Lower lobe of right lung (tissue), 2 donors: ENCODE measurements around the gene U2SURP. TPM values are rescaled to one million over a fixed set of nuclear protein-coding genes. Genes with fewer than 3 reads are reported as not detected.

ENCODE experiments used
- ATAC-seq, 2 donors: fragments of 200-7000 bp; cut with Tn5 transposase; one replicate each; pipeline ENCODE4 v1.9.1; 2020 to 2022; ENCODE audit warnings: mild to moderate bottlenecking in 2 of 2, moderate library complexity in 2 of 2
- DNase-seq: peaks from one replicate; pipeline ENCODE4 v3.0.0-alpha.2; 2020
- H3K27ac ChIP-seq: fragments of 200-600 bp; one replicate; pipeline ENCODE4 v1.8.0; 2022
- H3K27me3 ChIP-seq: fragments of 200-600 bp; one replicate; pipeline ENCODE4 v1.8.0; 2022; ENCODE audit warnings: low read depth
- H3K36me3 ChIP-seq: fragments of 200-600 bp; one replicate; pipeline ENCODE4 v1.8.0; 2022; ENCODE audit warnings: mild to moderate bottlenecking
- H3K4me1 ChIP-seq: fragments of 200-600 bp; one replicate; pipeline ENCODE4 v1.8.0; 2022
- H3K4me3 ChIP-seq: fragments of 200-600 bp; one replicate; pipeline ENCODE4 v1.8.0; 2022; ENCODE audit warnings: mild to moderate bottlenecking
- H3K9me3 ChIP-seq: fragments of 200-600 bp; one replicate; pipeline ENCODE4 v1.8.0; 2022
- intact Hi-C: fragments of 100-400 bp; cut with DNase I; formaldehyde crosslinking; loops from one replicate; pipeline ENCODE4 v1.11.0; 2022
- total RNA-seq: library from RNA; stranded (reverse); fragmentation: NEBNext Ultra II Directional; extraction: Animal tissue kit (Norgen Biotek cat#: 25700); gene quantifications from one replicate; pipeline ENCODE4 v1.2.1, GENCODE V29; 2021
- TF ChIP-seq, protein P1 (sequence below): fragments of 200-600 bp; IDR thresholded peaks from one replicate; pipeline ENCODE4 v1.8.0; 2022; ENCODE audit warnings: antibody characterized with exemption, mild to moderate bottlenecking
- donor health status: DM: no; HTN: yes; CAD: no; lungs with severe emphysema.

The U2SURP gene
- total RNA-seq, 1 donor from 2014 or later: 74.0 TPM

DNA sequence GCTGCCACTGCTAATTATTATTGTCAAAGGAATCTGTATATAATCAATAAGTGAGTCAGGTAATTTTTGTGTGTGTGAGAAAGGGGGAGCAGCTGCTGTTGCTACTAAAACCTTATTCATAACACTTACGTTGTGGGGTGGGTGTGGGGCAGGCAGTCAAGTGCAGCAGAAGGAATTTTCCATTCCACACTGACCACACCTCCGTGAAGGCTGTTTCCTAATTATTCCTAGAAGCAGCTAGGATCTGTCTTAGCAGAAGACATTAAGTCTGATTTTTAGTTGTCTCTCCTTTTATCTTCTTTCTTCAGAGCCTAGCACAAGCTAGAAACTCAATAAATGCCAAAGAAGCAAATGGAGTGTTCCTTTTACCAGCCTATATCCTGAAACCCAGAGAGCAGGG is 4.0 kb upstream of the U2SURP start:
- intact Hi-C loops: no loop called here
- H3K27ac ChIP-seq: no peak overlapping the region
- ATAC-seq (no peak), DNase-seq (peak; percentile 17)
- no peaks in the 10 kb centered on the region for H3K36me3 ChIP-seq
- no peak overlapping the region for H3K4me3 ChIP-seq
- peaks cover 11% of the 10 kb centered on the region for H3K4me1 ChIP-seq
- TF ChIP-seq, protein P1, sequence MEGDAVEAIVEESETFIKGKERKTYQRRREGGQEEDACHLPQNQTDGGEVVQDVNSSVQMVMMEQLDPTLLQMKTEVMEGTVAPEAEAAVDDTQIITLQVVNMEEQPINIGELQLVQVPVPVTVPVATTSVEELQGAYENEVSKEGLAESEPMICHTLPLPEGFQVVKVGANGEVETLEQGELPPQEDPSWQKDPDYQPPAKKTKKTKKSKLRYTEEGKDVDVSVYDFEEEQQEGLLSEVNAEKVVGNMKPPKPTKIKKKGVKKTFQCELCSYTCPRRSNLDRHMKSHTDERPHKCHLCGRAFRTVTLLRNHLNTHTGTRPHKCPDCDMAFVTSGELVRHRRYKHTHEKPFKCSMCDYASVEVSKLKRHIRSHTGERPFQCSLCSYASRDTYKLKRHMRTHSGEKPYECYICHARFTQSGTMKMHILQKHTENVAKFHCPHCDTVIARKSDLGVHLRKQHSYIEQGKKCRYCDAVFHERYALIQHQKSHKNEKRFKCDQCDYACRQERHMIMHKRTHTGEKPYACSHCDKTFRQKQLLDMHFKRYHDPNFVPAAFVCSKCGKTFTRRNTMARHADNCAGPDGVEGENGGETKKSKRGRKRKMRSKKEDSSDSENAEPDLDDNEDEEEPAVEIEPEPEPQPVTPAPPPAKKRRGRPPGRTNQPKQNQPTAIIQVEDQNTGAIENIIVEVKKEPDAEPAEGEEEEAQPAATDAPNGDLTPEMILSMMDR: no peak
- H3K9me3 ChIP-seq: no peaks in the 10 kb centered on the region
- H3K27me3 ChIP-seq: no peaks in the 10 kb centered on the region

DNA sequence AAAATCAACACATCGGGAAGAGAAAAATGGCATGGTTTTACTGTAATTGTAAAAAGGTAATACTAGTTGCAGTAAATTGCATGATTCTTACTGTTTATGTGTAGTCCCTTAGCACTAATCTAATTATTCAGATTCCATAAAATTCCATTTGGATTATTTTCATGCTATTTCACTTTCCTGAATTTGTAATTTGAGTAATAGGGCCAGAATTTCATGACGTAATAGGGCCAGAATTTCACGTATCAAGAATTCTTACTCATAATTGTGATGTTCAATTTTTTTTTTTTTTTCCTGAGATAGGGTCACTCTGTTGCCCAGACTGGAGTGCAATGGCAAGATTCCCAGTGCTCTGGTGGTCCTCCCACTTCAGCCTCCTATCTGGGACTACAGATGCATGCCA is 2.9 kb upstream of the U2SURP start:
- Histone ChIP-seq H3K27ac (no peak overlapping the region), H3K36me3 (no peaks in the 10 kb centered on the region), H3K27me3 (no peaks in the 10 kb centered on the region), H3K4me3 (no peak overlapping the region), H3K9me3 (no peaks in the 10 kb centered on the region), H3K4me1 (peaks cover 22% of the 10 kb centered on the region)
- ATAC-seq (no peak), DNase-seq (no peak)
- intact Hi-C loops: no loop called here
- TF ChIP-seq, protein P1: no peak

DNA sequence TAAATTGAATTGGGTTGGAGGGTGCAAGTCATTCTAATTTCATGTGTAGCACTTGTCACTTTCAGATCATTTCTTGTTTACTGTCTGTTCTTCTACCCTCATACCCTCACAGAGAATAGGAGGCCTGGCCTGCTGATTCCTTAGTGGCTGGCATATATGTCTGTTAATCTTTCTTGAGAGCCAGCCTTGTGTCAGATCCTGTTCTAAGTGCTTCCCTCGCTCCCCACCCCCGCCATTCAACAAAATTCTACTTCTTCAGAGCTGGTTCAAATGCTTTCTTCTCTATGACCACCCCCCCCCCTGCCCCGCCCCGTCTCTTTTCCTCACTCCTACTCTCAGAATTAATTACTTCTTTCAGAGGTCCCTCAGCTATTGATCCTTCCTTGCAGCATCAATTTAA is 1.5 kb upstream of the U2SURP start:
- H3K4me3 ChIP-seq: no peak overlapping the region
- no peak for DNase-seq
- intact Hi-C loops: no loop called here
- TF ChIP-seq, protein P1: no peak
- H3K27me3 ChIP-seq: no peaks in the 10 kb centered on the region
- H3K27ac ChIP-seq: no peak overlapping the region
- no peak for ATAC-seq
- H3K9me3 ChIP-seq: no peaks in the 10 kb centered on the region
- no peaks in the 10 kb centered on the region for H3K36me3 ChIP-seq
- peaks cover 35% of the 10 kb centered on the region for H3K4me1 ChIP-seq

DNA sequence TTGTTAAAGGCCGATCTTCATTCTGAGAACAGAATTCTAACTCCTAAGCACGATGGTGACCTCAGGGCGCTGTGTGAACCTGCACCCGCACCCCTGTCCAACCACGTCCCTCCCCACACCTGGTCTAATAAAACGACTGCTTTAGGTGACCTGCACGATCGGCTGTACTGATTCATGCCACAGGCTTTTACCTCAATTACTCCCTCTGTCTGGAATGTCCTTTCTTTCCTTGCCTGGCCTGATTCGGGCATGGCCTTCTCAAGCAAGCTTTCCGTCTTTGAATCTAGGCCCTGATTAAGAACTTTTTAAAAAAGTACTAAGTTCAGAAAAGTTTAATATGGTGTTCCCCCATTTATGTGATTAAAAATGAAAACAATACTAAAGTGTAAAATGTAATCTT is 842 bp upstream of the U2SURP start:
- Histone ChIP-seq H3K9me3 (no peaks in the 10 kb centered on the region), H3K27me3 (no peaks in the 10 kb centered on the region), H3K4me3 (peak overlapping the region; percentile 94), H3K36me3 (no peaks in the 10 kb centered on the region), H3K27ac (peak overlapping the region; percentile 92), H3K4me1 (peaks cover 37% of the 10 kb centered on the region)
- DNase-seq: peak; percentile 33
- intact Hi-C loops: no loop called here
- TF ChIP-seq, protein P1: no peak
- ATAC-seq: peak in 1 of 2 donors; percentile 17

DNA sequence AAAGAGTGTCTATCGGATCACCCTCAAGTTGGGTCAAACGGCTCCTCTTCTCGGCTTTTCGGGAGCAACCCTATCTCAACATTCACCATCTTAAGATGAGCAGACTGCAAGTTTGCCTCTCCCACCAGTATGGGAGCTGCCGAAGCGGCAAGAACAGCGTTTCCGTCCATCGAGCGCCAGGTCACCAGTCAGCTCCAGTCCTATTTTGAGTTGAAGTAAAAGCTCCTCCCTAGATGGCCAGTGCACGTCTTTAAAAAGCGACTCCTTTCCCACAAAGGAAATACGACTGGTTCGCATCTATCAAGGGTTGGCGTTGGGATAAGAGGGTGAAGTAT is 369 bp upstream of the U2SURP start:
- H3K4me3 ChIP-seq: peak overlapping the region; percentile 94
- H3K27ac ChIP-seq: peak overlapping the region; percentile 92
- TF ChIP-seq, protein P1: no peak
- no peaks in the 10 kb centered on the region for H3K36me3 ChIP-seq
- intact Hi-C loops: no loop called here
- peaks cover 42% of the 10 kb centered on the region for H3K4me1 ChIP-seq
- peak in 1 of 2 donors; percentile 75 for ATAC-seq
- H3K9me3 ChIP-seq: no peaks in the 10 kb centered on the region
- DNase-seq: peak; percentile 61
- H3K27me3 ChIP-seq: no peaks in the 10 kb centered on the region
